Measurements from ENCODE around the gene MCC.

The MCC gene

GRCh38 chr5:113176734-113177133, 311.5 kb downstream of the MCC start:
- Mint-ChIP-seq H3K27ac (no peak overlapping the region), H3K4me3 (no peak overlapping the region), H3K27me3 (peaks cover 8% of the 10 kb centered on the region), H3K4me1 (ENCODE audit: low read depth) (peaks cover 6% of the 10 kb centered on the region), H3K9me3 (no peaks in the 10 kb centered on the region), H3K36me3 (ENCODE audit: low read depth) (no peaks in the 10 kb centered on the region)

- no peaks in the 10 kb centered on the region for H3K9me3 Mint-ChIP-seq
- no peak overlapping the region for H3K4me3 Mint-ChIP-seq
- no peak overlapping the region for H3K27ac Mint-ChIP-seq
- H3K4me1 Mint-ChIP-seq (ENCODE audit: low read depth), result peaks cover under 1% of the 10 kb centered on the region
- H3K36me3 Mint-ChIP-seq (ENCODE audit: low read depth), result no peaks in the 10 kb centered on the region
- peaks cover 8% of the 10 kb centered on the region for H3K27me3 Mint-ChIP-seq
These were observed 312.1 kb downstream of the MCC start for GRCh38 chr5:113176196-113176595.

- H3K27ac Mint-ChIP-seq, result no peak overlapping the region
- H3K36me3 Mint-ChIP-seq (ENCODE audit: low read depth), result no peaks in the 10 kb centered on the region
- H3K27me3 Mint-ChIP-seq, result peaks cover 8% of the 10 kb centered on the region
- H3K4me1 Mint-ChIP-seq (ENCODE audit: low read depth), result no peaks in the 10 kb centered on the region
- no peaks in the 10 kb centered on the region for H3K9me3 Mint-ChIP-seq
- H3K4me3 Mint-ChIP-seq, result no peak overlapping the region
These were observed 315.9 kb downstream of the MCC start for GRCh38 chr5:113172231-113172826.

- no peaks in the 10 kb centered on the region for H3K4me1 Mint-ChIP-seq (ENCODE audit: low read depth)
- H3K27me3 Mint-ChIP-seq, result peaks cover 5% of the 10 kb centered on the region
- H3K27ac Mint-ChIP-seq, result no peak overlapping the region
- no peaks in the 10 kb centered on the region for H3K36me3 Mint-ChIP-seq (ENCODE audit: low read depth)
- H3K4me3 Mint-ChIP-seq, result no peak overlapping the region
- no peaks in the 10 kb centered on the region for H3K9me3 Mint-ChIP-seq
These were observed 316.7 kb downstream of the MCC start for GRCh38 chr5:113171520-113171919.

- Mint-ChIP-seq H3K36me3 (ENCODE audit: low read depth) (no peaks in the 10 kb centered on the region), H3K27me3 (peaks cover 3% of the 10 kb centered on the region), H3K27ac (no peak overlapping the region), H3K9me3 (no peaks in the 10 kb centered on the region), H3K4me1 (ENCODE audit: low read depth) (no peaks in the 10 kb centered on the region), H3K4me3 (no peak overlapping the region)
These were observed 317.5 kb downstream of the MCC start for GRCh38 chr5:113170707-113171106.

GRCh38 chr5:113169720-113170119, 318.5 kb downstream of the MCC start:
- no peaks in the 10 kb centered on the region for H3K9me3 Mint-ChIP-seq
- no peak overlapping the region for H3K27ac Mint-ChIP-seq
- no peaks in the 10 kb centered on the region for H3K36me3 Mint-ChIP-seq (ENCODE audit: low read depth)
- H3K4me3 Mint-ChIP-seq, result no peak overlapping the region
- no peaks in the 10 kb centered on the region for H3K4me1 Mint-ChIP-seq (ENCODE audit: low read depth)
- no peaks in the 10 kb centered on the region for H3K27me3 Mint-ChIP-seq

- Mint-ChIP-seq H3K4me1 (ENCODE audit: low read depth) (peaks cover 6% of the 10 kb centered on the region), H3K27me3 (no peaks in the 10 kb centered on the region), H3K36me3 (ENCODE audit: low read depth) (no peaks in the 10 kb centered on the region)
These were observed 320.3 kb downstream of the MCC start for GRCh38 chr5:113167985-113168384.

GRCh38 chr5:113166852-113167366, 321.3 kb downstream of the MCC start:
- no peaks in the 10 kb centered on the region for H3K27me3 Mint-ChIP-seq
- no peak overlapping the region for H3K27ac Mint-ChIP-seq
- H3K9me3 Mint-ChIP-seq, result no peaks in the 10 kb centered on the region
- no peak overlapping the region for H3K4me3 Mint-ChIP-seq
- H3K36me3 Mint-ChIP-seq (ENCODE audit: low read depth), result no peaks in the 10 kb centered on the region
- H3K4me1 Mint-ChIP-seq (ENCODE audit: low read depth), result peaks cover 16% of the 10 kb centered on the region

More at GRCh38 chr5:113167985-113168384, 320.3 kb downstream of the MCC start:
- Mint-ChIP-seq H3K9me3 (no peaks in the 10 kb centered on the region), H3K4me3 (no peak overlapping the region), H3K27ac (no peak overlapping the region)

GRCh38 chr5:113166261-113166660, 322.0 kb downstream of the MCC start:
- Mint-ChIP-seq H3K4me1 (ENCODE audit: low read depth) (peaks cover 17% of the 10 kb centered on the region), H3K36me3 (ENCODE audit: low read depth) (no peaks in the 10 kb centered on the region), H3K27ac (no peak overlapping the region), H3K4me3 (no peak overlapping the region), H3K27me3 (no peaks in the 10 kb centered on the region), H3K9me3 (no peaks in the 10 kb centered on the region)

- Mint-ChIP-seq H3K27ac (no peak overlapping the region), H3K4me3 (no peak overlapping the region), H3K27me3 (no peaks in the 10 kb centered on the region), H3K4me1 (ENCODE audit: low read depth) (peaks cover 17% of the 10 kb centered on the region), H3K36me3 (ENCODE audit: low read depth) (no peaks in the 10 kb centered on the region), H3K9me3 (no peaks in the 10 kb centered on the region)
These were observed 324.2 kb downstream of the MCC start for GRCh38 chr5:113164021-113164420.

GRCh38 chr5:113163328-113163727, 324.9 kb downstream of the MCC start:
- no peaks in the 10 kb centered on the region for H3K9me3 Mint-ChIP-seq
- H3K36me3 Mint-ChIP-seq (ENCODE audit: low read depth), result no peaks in the 10 kb centered on the region
- H3K4me3 Mint-ChIP-seq, result no peak overlapping the region
- H3K27me3 Mint-ChIP-seq, result no peaks in the 10 kb centered on the region
- peaks cover 17% of the 10 kb centered on the region for H3K4me1 Mint-ChIP-seq (ENCODE audit: low read depth)
- H3K27ac Mint-ChIP-seq, result no peak overlapping the region

- H3K4me3 Mint-ChIP-seq, result no peak overlapping the region
- H3K36me3 Mint-ChIP-seq (ENCODE audit: low read depth), result no peaks in the 10 kb centered on the region
- no peaks in the 10 kb centered on the region for H3K27me3 Mint-ChIP-seq
- no peaks in the 10 kb centered on the region for H3K9me3 Mint-ChIP-seq
- H3K4me1 Mint-ChIP-seq (ENCODE audit: low read depth), result peaks cover 17% of the 10 kb centered on the region
- H3K27ac Mint-ChIP-seq, result no peak overlapping the region
These were observed 325.5 kb downstream of the MCC start for GRCh38 chr5:113162770-113163169.

GRCh38 chr5:113162208-113162607, 326.0 kb downstream of the MCC start:
- H3K27ac Mint-ChIP-seq, result no peak overlapping the region
- H3K27me3 Mint-ChIP-seq, result no peaks in the 10 kb centered on the region
- no peaks in the 10 kb centered on the region for H3K36me3 Mint-ChIP-seq (ENCODE audit: low read depth)
- no peaks in the 10 kb centered on the region for H3K9me3 Mint-ChIP-seq
- no peak overlapping the region for H3K4me3 Mint-ChIP-seq
- peaks cover 17% of the 10 kb centered on the region for H3K4me1 Mint-ChIP-seq (ENCODE audit: low read depth)

GRCh38 chr5:113161806-113162205, 326.4 kb downstream of the MCC start:
- Mint-ChIP-seq H3K9me3 (no peaks in the 10 kb centered on the region), H3K36me3 (ENCODE audit: low read depth) (no peaks in the 10 kb centered on the region), H3K4me1 (ENCODE audit: low read depth) (peaks cover 17% of the 10 kb centered on the region)

GRCh38 chr5:113157886-113158285, 330.4 kb downstream of the MCC start:
- H3K27me3 Mint-ChIP-seq, result no peaks in the 10 kb centered on the region
- H3K4me3 Mint-ChIP-seq, result no peak overlapping the region

More at GRCh38 chr5:113161806-113162205, 326.4 kb downstream of the MCC start:
- H3K27me3 Mint-ChIP-seq, result no peaks in the 10 kb centered on the region
- H3K27ac Mint-ChIP-seq, result no peak overlapping the region
- H3K4me3 Mint-ChIP-seq, result no peak overlapping the region

GRCh38 chr5:113156271-113156877, 331.9 kb downstream of the MCC start:
- Mint-ChIP-seq H3K4me3 (no peak overlapping the region), H3K27ac (no peak overlapping the region), H3K36me3 (ENCODE audit: low read depth) (no peaks in the 10 kb centered on the region)

More at GRCh38 chr5:113157886-113158285, 330.4 kb downstream of the MCC start:
- no peaks in the 10 kb centered on the region for H3K36me3 Mint-ChIP-seq (ENCODE audit: low read depth)
- peaks cover 10% of the 10 kb centered on the region for H3K4me1 Mint-ChIP-seq (ENCODE audit: low read depth)
- H3K9me3 Mint-ChIP-seq, result no peaks in the 10 kb centered on the region
- H3K27ac Mint-ChIP-seq, result no peak overlapping the region

More at GRCh38 chr5:113156271-113156877, 331.9 kb downstream of the MCC start:
- Mint-ChIP-seq H3K4me1 (ENCODE audit: low read depth) (no peaks in the 10 kb centered on the region), H3K9me3 (no peaks in the 10 kb centered on the region), H3K27me3 (no peaks in the 10 kb centered on the region)
